H1 (cell line): Measurements from ENCODE around the gene DNAJB12. TPM values are rescaled to one million over a fixed set of nuclear protein-coding genes. Genes with fewer than 3 reads are reported as not detected.
A peak's percentile ranks its signal among the peaks of the same experiment; 100 is the strongest.

Experiments
- CTCF ChIA-PET: fragments of 300-600 bp; sonication (Branson Sonifier 250); formaldehyde crosslinking; loops from one replicate; lab custom pipeline; 2021; ENCODE audit not compliant: partially characterized antibody; lab: Charles Lee
- POLR2A ChIA-PET: fragments of 300-600 bp; sonication (Branson Sonifier 250); formaldehyde crosslinking; loops from one replicate; lab custom pipeline; 2021; ENCODE audit warnings: inconsistent platforms; ENCODE audit not compliant: partially characterized antibody; lab: Charles Lee
- DNase-seq, 2 experiments: peaks; one replicate each; pipeline versions ENCODE4 v3.0.0 to v3.0.0-alpha.2; 2010 to 2022; ENCODE audit warnings: low spot score in 2 of 2, low read depth in 1 of 2, mixed read lengths in 1 of 2
- FAIRE-seq: peaks from 2 replicates; lab custom pipeline; 2011; peaks lifted over from hg19 to GRCh38; lab: Jason Lieb, UNC
- H2AFZ ChIP-seq: 2 replicates; pipeline ENCODE4 v1.8.1; 2012; ENCODE audit warnings: low read length, inconsistent platforms
- H2AK5ac ChIP-seq: 2 replicates; pipeline ENCODE4 v1.6.1; 2013; ENCODE audit warnings: low read depth, low read length
- H2BK120ac ChIP-seq: replicated peaks from 2 replicates; pipeline ENCODE3; 2013; ENCODE audit warnings: low read depth, low read length, inconsistent platforms
- H2BK12ac ChIP-seq: 2 replicates; pipeline ENCODE4 v1.6.1; 2013; ENCODE audit warnings: low read depth, low read length
- H2BK15ac ChIP-seq: 2 replicates; pipeline ENCODE4 v1.6.1; 2013; ENCODE audit warnings: low read length
- H2BK20ac ChIP-seq: 2 replicates; pipeline ENCODE4 v1.6.1; 2013; ENCODE audit warnings: low read length
- H2BK5ac ChIP-seq: 2 replicates; pipeline ENCODE4 v1.6.1; 2013; ENCODE audit warnings: low read depth, low read length
- H3K14ac ChIP-seq: 2 replicates; pipeline ENCODE4 v1.6.1; 2013; ENCODE audit warnings: inconsistent platforms; ENCODE audit not compliant: insufficient read length
- H3K18ac ChIP-seq: 2 replicates; pipeline ENCODE4 v1.6.1; 2013; ENCODE audit warnings: low read length; ENCODE audit errors: extremely low read depth
- H3K23ac ChIP-seq: 2 replicates; pipeline ENCODE4 v1.6.1; 2013; ENCODE audit warnings: inconsistent platforms; ENCODE audit not compliant: insufficient read length
- H3K23me2 ChIP-seq: 2 replicates; pipeline ENCODE4 v1.6.1; 2013; ENCODE audit warnings: low read depth, low read length
- H3K27ac ChIP-seq: 2 replicates; pipeline ENCODE4 v1.6.1; 2011; ENCODE audit warnings: low read depth, low read length, inconsistent platforms
- H3K27me3 ChIP-seq, 4 experiments: replicated peaks in 1 of 4; 1 replicate in 1 of 4; 2 replicates in 3 of 4; pipeline versions ENCODE4 v1.6.1 to v1.8.1; 2011 to 2013; ENCODE audit warnings: low read length in 3 of 4, mild to moderate bottlenecking in 3 of 4, inconsistent platforms in 2 of 4, mixed read lengths in 2 of 4, moderate library complexity in 1 of 4; ENCODE audit not compliant: control insufficient read depth in 3 of 4, insufficient read depth in 3 of 4; ENCODE audit errors: extremely low read depth in 1 of 4
- H3K36me3 ChIP-seq, 4 experiments: 2 replicates each; pipeline versions ENCODE4 v1.6.1 to v1.8.1; 2011 to 2013; ENCODE audit warnings: mild to moderate bottlenecking in 4 of 4, low read length in 3 of 4, moderate library complexity in 2 of 4, control low read depth in 1 of 4, inconsistent platforms in 1 of 4; ENCODE audit not compliant: insufficient read depth in 4 of 4, control insufficient read depth in 2 of 4
- H3K4ac ChIP-seq: replicated peaks from 2 replicates; pipeline ENCODE3; 2013; ENCODE audit warnings: low read length, low read depth, mixed read lengths, inconsistent platforms; ENCODE audit not compliant: insufficient read length
- H3K4me1 ChIP-seq, 4 experiments: replicated peaks in 1 of 4; 1 replicate in 1 of 4; 2 replicates in 3 of 4; pipeline versions ENCODE4 v1.6.1 to v1.8.1; 2011 to 2013; ENCODE audit warnings: low read length in 3 of 4, inconsistent platforms in 2 of 4, mixed read lengths in 1 of 4; ENCODE audit not compliant: insufficient read depth in 4 of 4, control insufficient read depth in 3 of 4
- H3K4me2 ChIP-seq, 2 experiments: 2 replicates each; pipeline versions ENCODE4 v1.6.1 to v1.8.1; 2011 to 2013; ENCODE audit warnings: low read depth in 2 of 2, low read length in 2 of 2, control low read depth in 1 of 2, inconsistent platforms in 1 of 2, mild to moderate bottlenecking in 1 of 2; ENCODE audit not compliant: insufficient read depth in 1 of 2
- H3K4me3 ChIP-seq, 4 experiments: fragments of 200-600, 300-600 bp in 1 of 4; sonication (generic), shearing (Covaris generic), sonication (Bioruptor Twin) in 1 of 4; 2 replicates each; pipeline versions ENCODE4 v1.5.1 to v1.8.1; 2011 to 2016; ENCODE audit warnings: low read length in 4 of 4, low read depth in 3 of 4, control low read depth in 2 of 4, inconsistent platforms in 2 of 4, mild to moderate bottlenecking in 2 of 4, mixed read lengths in 1 of 4, moderate library complexity in 1 of 4; ENCODE audit not compliant: insufficient read depth in 2 of 4; ENCODE audit errors: extremely low read depth in 1 of 4
- H3K56ac ChIP-seq: replicated peaks from 2 replicates; pipeline ENCODE3; 2013; ENCODE audit warnings: low read depth, mild to moderate bottlenecking, mixed read lengths, low read length, inconsistent platforms; ENCODE audit not compliant: insufficient read length
- H3K79me1 ChIP-seq: 2 replicates; pipeline ENCODE4 v1.6.1; 2013; ENCODE audit warnings: low read depth, low read length, control low read depth
- H3K79me2 ChIP-seq, 2 experiments: 2 replicates each; pipeline versions ENCODE4 v1.6.1 to v1.8.1; 2012 to 2013; ENCODE audit warnings: low read length in 2 of 2, mild to moderate bottlenecking in 2 of 2, inconsistent platforms in 1 of 2; ENCODE audit not compliant: insufficient read depth in 2 of 2, control insufficient read depth in 1 of 2
- H3K9ac ChIP-seq, 4 experiments: replicated peaks in 1 of 4; 1 replicate in 1 of 4; 2 replicates in 3 of 4; pipeline versions ENCODE4 v1.6.1 to v1.8.1; 2011 to 2013; ENCODE audit warnings: low read depth in 3 of 4, low read length in 3 of 4, control low read depth in 2 of 4, mild to moderate bottlenecking in 2 of 4, moderate library complexity in 2 of 4, inconsistent platforms in 1 of 4; ENCODE audit errors: extremely low read depth in 1 of 4
- H3K9me3 ChIP-seq, 2 experiments: 2 replicates each; pipeline versions ENCODE4 v1.6.1 to v1.8.1; 2012 to 2013; ENCODE audit warnings: mild to moderate bottlenecking in 2 of 2, moderate library complexity in 2 of 2, control low read depth in 1 of 2, inconsistent platforms in 1 of 2, low read depth in 1 of 2, low read length in 1 of 2, mixed read lengths in 1 of 2; ENCODE audit not compliant: insufficient read depth in 2 of 2
- H4K20me1 ChIP-seq, 2 experiments: replicated peaks in 1 of 2; 2 replicates each; pipeline versions ENCODE3 to v1.8.1; 2011 to 2013; ENCODE audit warnings: inconsistent platforms in 2 of 2, low read length in 2 of 2, mild to moderate bottlenecking in 1 of 2; ENCODE audit not compliant: insufficient read depth in 2 of 2, control insufficient read depth in 1 of 2
- H4K5ac ChIP-seq: 2 replicates; pipeline ENCODE4 v1.6.1; 2013; ENCODE audit warnings: low read length, low read depth, mixed read lengths, inconsistent platforms; ENCODE audit not compliant: insufficient read length
- H4K8ac ChIP-seq: 2 replicates; pipeline ENCODE4 v1.8.0; 2013; ENCODE audit warnings: mild to moderate bottlenecking, moderate library complexity, low read length, inconsistent platforms; ENCODE audit not compliant: insufficient read depth; ENCODE audit errors: extremely low read depth
- H4K91ac ChIP-seq: replicated peaks from 2 replicates; pipeline ENCODE3; 2013; ENCODE audit warnings: low read length, mixed read lengths, inconsistent platforms; ENCODE audit not compliant: insufficient read length
- CBX5 ChIP-seq: fragments of 300-800, 300-1000 bp; sonication (generic); IDR thresholded peaks from 2 replicates; pipeline ENCODE4 v1.7.1; 2016; ENCODE audit warnings: antibody characterized with exemption, low read length, low read depth
- CEBPB ChIP-seq: IDR thresholded peaks from 2 replicates; pipeline ENCODE4 v1.6.1; 2012; ENCODE audit warnings: low read depth, low read length
- GABPA ChIP-seq: IDR thresholded peaks from 2 replicates; pipeline ENCODE4 v1.6.1; 2011; ENCODE audit warnings: mild to moderate bottlenecking, low read length, moderate library complexity, borderline replicate concordance; ENCODE audit not compliant: insufficient read depth
- GTF2F1 ChIP-seq: IDR thresholded peaks from 2 replicates; pipeline ENCODE4 v1.6.1; 2012; ENCODE audit warnings: low read depth, low read length, improper control_type of control experiment, borderline replicate concordance
- RBBP5 ChIP-seq: IDR thresholded peaks from 2 replicates; pipeline ENCODE4 v1.7.1; 2012; ENCODE audit warnings: low read depth, mild to moderate bottlenecking, inconsistent platforms, low read length, moderate library complexity, borderline replicate concordance
- RNF2 ChIP-seq: fragments of 200-900, 300-1000 bp; sonication (generic); IDR thresholded peaks from 2 replicates; pipeline ENCODE4 v1.7.1; 2016; ENCODE audit warnings: borderline replicate concordance, low read depth, mild to moderate bottlenecking, antibody characterized with exemption, low read length; ENCODE audit not compliant: poor library complexity, severe bottlenecking; ENCODE audit errors: missing control alignments
- SIN3A ChIP-seq, 2 experiments: IDR thresholded peaks in 1 of 2; conservative IDR thresholded peaks in 1 of 2; 2 replicates each; pipeline ENCODE4 v1.6.1; 2011 to 2012; ENCODE audit warnings: low read length in 2 of 2, improper control_type of control experiment in 1 of 2, low read depth in 1 of 2, mild to moderate bottlenecking in 1 of 2
- SP4 ChIP-seq: IDR thresholded peaks from 2 replicates; pipeline ENCODE4 v1.6.1; 2012; ENCODE audit warnings: low read length, inconsistent platforms
- TAF1 ChIP-seq: IDR thresholded peaks from 2 replicates; pipeline ENCODE4 v1.6.1; 2011; ENCODE audit warnings: mild to moderate bottlenecking, low read depth, low read length
- WGBS, 2 experiments: shearing (Covaris generic) in 1 of 2; methylation state at CpG; one replicate each; pipeline versions ENCODE4 v1.1.6 to v1.1.7; 2013 to 2015; ENCODE audit warnings: low lambda C conversion rate in 2 of 2, mixed read lengths in 2 of 2, inconsistent platforms in 1 of 2, low coverage in 1 of 2, missing lambda C conversion rate in 1 of 2; ENCODE audit not compliant: insufficient replicate concordance in 2 of 2, insufficient coverage in 1 of 2, insufficient read length in 1 of 2; ENCODE audit errors: extremely low coverage in 1 of 2, missing lambda C conversion rate in 1 of 2; 5-methylcytosine and 5-hydroxymethylcytosine counted together
- polyA plus RNA-seq, 7 experiments: library from polyadenylated mRNA; depleted of rRNA in 3 of 7; stranded (reverse) in 5 of 7; unstranded in 2 of 7; fragments of >200 nt in 5 of 7; fragments of 200-250 nt in 2 of 7; gene quantifications; 1 replicate in 5 of 7; 2 replicates in 1 of 7; 4 replicates in 1 of 7; pipeline versions ENCODE4 v1.2.1 to v1.2.3, GENCODE V29; 2011 to 2013; ENCODE audit warnings: missing spikeins in 2 of 7, mixed read lengths in 2 of 7
- total RNA-seq: library from RNA; stranded (reverse); fragmentation: NEBNext Ultra II Directional; extraction: Animal tissue kit (Norgen Biotek cat#: 25700); gene quantifications from 2 replicates; pipeline ENCODE4 v1.2.1, GENCODE V29; 2021
- TF ChIP-seq, protein P1 (sequence below): IDR thresholded peaks from 2 replicates; pipeline ENCODE4 v1.6.1; 2012; ENCODE audit warnings: low read length, inconsistent platforms
- TF ChIP-seq, protein P2 (sequence below): IDR thresholded peaks from 2 replicates; pipeline ENCODE4 v1.6.1; 2012; ENCODE audit warnings: inconsistent platforms

The DNAJB12 gene
- total and polyA plus RNA-seq, 2 of the 8 experiments (the other 6 are each of a cell fraction or from before 2014, with no cell fraction given) = 10.8 to 20.5 TPM

DNA sequence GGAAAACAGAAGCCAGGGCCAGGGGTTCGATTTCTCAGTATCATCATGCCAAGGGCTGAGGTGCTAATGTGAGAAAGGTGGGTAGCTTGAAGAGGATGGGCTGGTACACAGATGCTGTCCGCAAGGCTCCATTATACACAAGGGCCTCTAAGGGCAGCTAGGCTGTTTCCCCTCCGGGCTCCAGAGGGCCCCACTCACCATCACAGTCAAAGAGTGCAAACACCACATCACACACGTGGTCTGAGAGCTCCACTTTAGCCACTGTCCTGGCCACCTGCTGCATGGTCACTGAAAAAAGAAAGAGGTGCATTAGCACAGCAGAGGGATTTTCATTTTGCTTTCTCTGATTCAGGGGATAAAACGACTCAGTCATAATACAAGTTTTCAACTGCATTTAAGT lies 20.9 kb upstream of the DNAJB12 start:
- no peak overlapping the region for H3K14ac ChIP-seq
- H3K79me1 ChIP-seq = no peaks in the 10 kb centered on the region
- H3K56ac ChIP-seq = no peak overlapping the region
- H3K79me2 ChIP-seq = no peaks in the 10 kb centered on the region
- H3K9me3 ChIP-seq = no peaks in the 10 kb centered on the region
- H3K9ac ChIP-seq = no peak overlapping the region
- H2AFZ ChIP-seq = no peak overlapping the region
- H4K5ac ChIP-seq = no peak overlapping the region
- WGBS, 2 experiments = 75% methylated on average over 5 of the region's 5 CpGs; no CpG with 5 or more reads in 1 of the 2 experiments
- H3K4me3 ChIP-seq = no peak overlapping the region
- no peak overlapping the region; the same call in 1 of the 2 replicates for H2AK5ac ChIP-seq
- no peaks in the 10 kb centered on the region for H3K36me3 ChIP-seq
- H2BK15ac ChIP-seq = no peak overlapping the region
- H3K23me2 ChIP-seq = no peaks in the 10 kb centered on the region
- no peaks in the 10 kb centered on the region for H4K20me1 ChIP-seq
- CTCF ChIA-PET = interaction anchor here (0.7 to 4.4 kb wide), 32 partner anchors 9 to 500 kb away, joined by 3 to 44 read pairs (median 4); no protein-coding TSS in a partner anchor
- POLR2A ChIA-PET = interaction anchor here (1.2 kb wide), 1 partner anchor 11 kb away, joined by 6 read pairs; no protein-coding TSS in a partner anchor
- no peak overlapping the region for H2BK20ac ChIP-seq
- H2BK12ac ChIP-seq = no peak overlapping the region
- H3K23ac ChIP-seq = no peak overlapping the region
- no peak overlapping the region for H4K8ac ChIP-seq
- FAIRE-seq = peak; percentile 55
- DNase-seq = no peak
- no peak overlapping the region for H3K4me2 ChIP-seq
- no peak overlapping the region for H3K4ac ChIP-seq
- H4K91ac ChIP-seq = no peak overlapping the region
- no peak overlapping the region for H3K18ac ChIP-seq
- no peak overlapping the region for H2BK120ac ChIP-seq
- no peak overlapping the region for H3K27ac ChIP-seq
- H3K4me1 ChIP-seq = no peaks in the 10 kb centered on the region
- H2BK5ac ChIP-seq = no peak overlapping the region
- no peaks in the 10 kb centered on the region for H3K27me3 ChIP-seq
- TF ChIP-seq GTF2F1 = no peak
- no peak for TF ChIP-seq SP4
- no peak for TF ChIP-seq RBBP5
- TF ChIP-seq CEBPB = no peak
- TF ChIP-seq CBX5 = no peak
- TF ChIP-seq, protein P1, sequence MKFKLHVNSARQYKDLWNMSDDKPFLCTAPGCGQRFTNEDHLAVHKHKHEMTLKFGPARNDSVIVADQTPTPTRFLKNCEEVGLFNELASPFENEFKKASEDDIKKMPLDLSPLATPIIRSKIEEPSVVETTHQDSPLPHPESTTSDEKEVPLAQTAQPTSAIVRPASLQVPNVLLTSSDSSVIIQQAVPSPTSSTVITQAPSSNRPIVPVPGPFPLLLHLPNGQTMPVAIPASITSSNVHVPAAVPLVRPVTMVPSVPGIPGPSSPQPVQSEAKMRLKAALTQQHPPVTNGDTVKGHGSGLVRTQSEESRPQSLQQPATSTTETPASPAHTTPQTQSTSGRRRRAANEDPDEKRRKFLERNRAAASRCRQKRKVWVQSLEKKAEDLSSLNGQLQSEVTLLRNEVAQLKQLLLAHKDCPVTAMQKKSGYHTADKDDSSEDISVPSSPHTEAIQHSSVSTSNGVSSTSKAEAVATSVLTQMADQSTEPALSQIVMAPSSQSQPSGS = no peak
- TF ChIP-seq SIN3A (conservative IDR thresholded peaks at IDR 0.05 in 1 of 2, IDR thresholded peaks at IDR 0.05 in 1 of 2; ENCODE audit: low read depth in 1 of 2, low read length in 2 of 2) = no peak
- TF ChIP-seq GABPA = no peak
- TF ChIP-seq TAF1 = no peak
- no peak for TF ChIP-seq RNF2
- TF ChIP-seq, protein P2, sequence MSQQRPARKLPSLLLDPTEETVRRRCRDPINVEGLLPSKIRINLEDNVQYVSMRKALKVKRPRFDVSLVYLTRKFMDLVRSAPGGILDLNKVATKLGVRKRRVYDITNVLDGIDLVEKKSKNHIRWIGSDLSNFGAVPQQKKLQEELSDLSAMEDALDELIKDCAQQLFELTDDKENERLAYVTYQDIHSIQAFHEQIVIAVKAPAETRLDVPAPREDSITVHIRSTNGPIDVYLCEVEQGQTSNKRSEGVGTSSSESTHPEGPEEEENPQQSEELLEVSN = no peak
